HL-60 (cell line): ENCODE data around the gene DIS3L2.

Experiments
- DNase-seq, 2 experiments: peaks; one replicate each; pipeline ENCODE4 v3.0.0-alpha.2; 2010 to 2020; ENCODE audit warnings: low read depth in 1 of 2, low spot score in 1 of 2
- H3K27ac ChIP-seq: fragments of 250-450 bp; sonication (Bioruptor Pico); replicated peaks from 2 replicates; pipeline ENCODE4 v1.5.1; 2020; ENCODE audit warnings: mild to moderate bottlenecking, moderate library complexity
- H3K27me3 ChIP-seq: fragments of 250-450 bp; sonication (Bioruptor Pico); 2 replicates; pipeline ENCODE4 v1.5.1; 2021; ENCODE audit warnings: mild to moderate bottlenecking, moderate library complexity; ENCODE audit not compliant: insufficient read depth, poor library complexity, severe bottlenecking
- H3K4me3 ChIP-seq: replicated peaks from 2 replicates; pipeline ENCODE4 v1.5.1; 2011; ENCODE audit warnings: mild to moderate bottlenecking, control low read depth, low read length; ENCODE audit not compliant: insufficient read depth
- GABPA ChIP-seq: IDR thresholded peaks from 2 replicates; pipeline ENCODE4 v1.6.1; 2012; ENCODE audit warnings: low read depth
- POLR2AphosphoS5 ChIP-seq: IDR thresholded peaks from 2 replicates; pipeline ENCODE4 v1.6.1; 2012; ENCODE audit warnings: low read depth
- SPI1 ChIP-seq: IDR thresholded peaks from 2 replicates; pipeline ENCODE4 v1.6.1; 2012; ENCODE audit warnings: low read depth, mild to moderate bottlenecking, borderline replicate concordance
- TF ChIP-seq, protein P1 (sequence below): IDR thresholded peaks from one replicate; pipeline ENCODE4 v1.5.1; 2011; ENCODE audit warnings: low read length, control low read depth, inconsistent platforms; ENCODE audit not compliant: insufficient read depth
- TF ChIP-seq, protein P2 (sequence below): IDR thresholded peaks from 2 replicates; pipeline ENCODE4 v1.6.1; 2012; ENCODE audit warnings: low read depth; ENCODE audit not compliant: insufficient replicate concordance

DIS3L2 gene

DNA sequence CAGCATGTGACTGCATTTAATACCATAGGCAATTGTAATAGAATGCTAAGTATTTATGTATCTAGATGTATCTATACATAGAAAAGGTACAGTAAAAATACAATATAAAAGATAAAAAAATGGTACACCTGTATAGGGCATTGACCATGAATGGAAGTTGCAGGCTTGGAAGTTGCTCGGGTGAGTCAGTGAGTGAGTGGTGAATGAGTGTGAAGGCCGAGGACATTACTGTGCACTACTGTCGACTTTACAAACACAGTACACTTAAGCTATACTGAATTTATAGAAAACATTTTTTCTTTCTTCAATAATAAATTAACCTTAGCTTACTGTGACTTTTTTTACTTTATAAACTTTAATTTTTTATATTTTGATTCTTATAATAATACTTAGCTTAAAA lies 8.9 kb downstream of the DIS3L2 start:
- Histone ChIP-seq H3K27ac (no peak overlapping the region), H3K27me3 (no peaks in the 10 kb centered on the region), H3K4me3 (no peak overlapping the region)
- no peak for DNase-seq
- no peak for TF ChIP-seq GABPA
- no peak for TF ChIP-seq POLR2AphosphoS5
- TF ChIP-seq, protein P1, sequence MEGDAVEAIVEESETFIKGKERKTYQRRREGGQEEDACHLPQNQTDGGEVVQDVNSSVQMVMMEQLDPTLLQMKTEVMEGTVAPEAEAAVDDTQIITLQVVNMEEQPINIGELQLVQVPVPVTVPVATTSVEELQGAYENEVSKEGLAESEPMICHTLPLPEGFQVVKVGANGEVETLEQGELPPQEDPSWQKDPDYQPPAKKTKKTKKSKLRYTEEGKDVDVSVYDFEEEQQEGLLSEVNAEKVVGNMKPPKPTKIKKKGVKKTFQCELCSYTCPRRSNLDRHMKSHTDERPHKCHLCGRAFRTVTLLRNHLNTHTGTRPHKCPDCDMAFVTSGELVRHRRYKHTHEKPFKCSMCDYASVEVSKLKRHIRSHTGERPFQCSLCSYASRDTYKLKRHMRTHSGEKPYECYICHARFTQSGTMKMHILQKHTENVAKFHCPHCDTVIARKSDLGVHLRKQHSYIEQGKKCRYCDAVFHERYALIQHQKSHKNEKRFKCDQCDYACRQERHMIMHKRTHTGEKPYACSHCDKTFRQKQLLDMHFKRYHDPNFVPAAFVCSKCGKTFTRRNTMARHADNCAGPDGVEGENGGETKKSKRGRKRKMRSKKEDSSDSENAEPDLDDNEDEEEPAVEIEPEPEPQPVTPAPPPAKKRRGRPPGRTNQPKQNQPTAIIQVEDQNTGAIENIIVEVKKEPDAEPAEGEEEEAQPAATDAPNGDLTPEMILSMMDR, result no peak
- TF ChIP-seq, protein P2, sequence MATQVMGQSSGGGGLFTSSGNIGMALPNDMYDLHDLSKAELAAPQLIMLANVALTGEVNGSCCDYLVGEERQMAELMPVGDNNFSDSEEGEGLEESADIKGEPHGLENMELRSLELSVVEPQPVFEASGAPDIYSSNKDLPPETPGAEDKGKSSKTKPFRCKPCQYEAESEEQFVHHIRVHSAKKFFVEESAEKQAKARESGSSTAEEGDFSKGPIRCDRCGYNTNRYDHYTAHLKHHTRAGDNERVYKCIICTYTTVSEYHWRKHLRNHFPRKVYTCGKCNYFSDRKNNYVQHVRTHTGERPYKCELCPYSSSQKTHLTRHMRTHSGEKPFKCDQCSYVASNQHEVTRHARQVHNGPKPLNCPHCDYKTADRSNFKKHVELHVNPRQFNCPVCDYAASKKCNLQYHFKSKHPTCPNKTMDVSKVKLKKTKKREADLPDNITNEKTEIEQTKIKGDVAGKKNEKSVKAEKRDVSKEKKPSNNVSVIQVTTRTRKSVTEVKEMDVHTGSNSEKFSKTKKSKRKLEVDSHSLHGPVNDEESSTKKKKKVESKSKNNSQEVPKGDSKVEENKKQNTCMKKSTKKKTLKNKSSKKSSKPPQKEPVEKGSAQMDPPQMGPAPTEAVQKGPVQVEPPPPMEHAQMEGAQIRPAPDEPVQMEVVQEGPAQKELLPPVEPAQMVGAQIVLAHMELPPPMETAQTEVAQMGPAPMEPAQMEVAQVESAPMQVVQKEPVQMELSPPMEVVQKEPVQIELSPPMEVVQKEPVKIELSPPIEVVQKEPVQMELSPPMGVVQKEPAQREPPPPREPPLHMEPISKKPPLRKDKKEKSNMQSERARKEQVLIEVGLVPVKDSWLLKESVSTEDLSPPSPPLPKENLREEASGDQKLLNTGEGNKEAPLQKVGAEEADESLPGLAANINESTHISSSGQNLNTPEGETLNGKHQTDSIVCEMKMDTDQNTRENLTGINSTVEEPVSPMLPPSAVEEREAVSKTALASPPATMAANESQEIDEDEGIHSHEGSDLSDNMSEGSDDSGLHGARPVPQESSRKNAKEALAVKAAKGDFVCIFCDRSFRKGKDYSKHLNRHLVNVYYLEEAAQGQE, result no peak
- TF ChIP-seq SPI1, result no peak

- no peak for DNase-seq
- no peak overlapping the region for H3K4me3 ChIP-seq
- TF ChIP-seq POLR2AphosphoS5 (no peak), GABPA (no peak), SPI1 (no peak)
- TF ChIP-seq, protein P2, result no peak
- TF ChIP-seq, protein P1, result no peak
- H3K27me3 ChIP-seq, result no peaks in the 10 kb centered on the region
- no peak overlapping the region for H3K27ac ChIP-seq
Measured at GRCh38 chr2:231975001-231975400, 13.5 kb downstream of the DIS3L2 start.

DNA sequence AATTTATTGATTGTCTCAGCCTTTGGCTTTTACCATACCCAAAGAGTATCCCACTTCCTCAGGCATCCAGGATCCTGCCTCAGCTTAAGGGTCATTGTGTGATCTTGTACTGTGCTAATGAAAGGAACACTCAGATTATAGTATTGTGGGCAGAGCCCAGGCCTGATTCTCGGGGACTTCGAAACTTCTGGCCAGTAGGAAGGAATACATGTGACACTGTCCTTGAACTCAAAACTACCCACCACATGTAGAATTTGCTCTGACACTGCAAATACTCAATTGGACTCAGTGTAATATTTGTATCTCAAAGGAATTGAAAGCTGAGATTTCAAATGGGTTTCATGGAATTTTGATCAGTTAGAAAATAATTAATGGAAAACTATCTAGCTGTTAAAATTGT lies 15.9 kb downstream of the DIS3L2 start:
- no peak overlapping the region for H3K4me3 ChIP-seq
- no peak overlapping the region for H3K27ac ChIP-seq
- no peaks in the 10 kb centered on the region for H3K27me3 ChIP-seq
- TF ChIP-seq POLR2AphosphoS5, result no peak
- TF ChIP-seq SPI1, result no peak
- no peak for TF ChIP-seq GABPA
- TF ChIP-seq, protein P2, result no peak
- TF ChIP-seq, protein P1, result no peak
- DNase-seq, result no peak
